HepG2 (cell line): Measurements from ENCODE around the gene S100A7. TPM values are rescaled to one million over a fixed set of nuclear protein-coding genes. Genes with fewer than 3 reads are reported as not detected.

Source experiments
- AGO2 ChIP-seq: fragments of 200-400 bp; formaldehyde crosslinking; optimal IDR thresholded peaks from 2 replicates; pipeline ENCODE3; 2017; ENCODE audit warnings: mild to moderate bottlenecking, low read depth, low read length, moderate library complexity
- ATF7 ChIP-seq, 2 experiments: fragments of 450-650 bp in 1 of 2; sonication (generic) in 1 of 2; formaldehyde crosslinking in 1 of 2; IDR thresholded peaks; 2 replicates each; pipeline versions ENCODE4 v1.4.0 to v1.6.1; 2016 to 2020; ENCODE audit warnings: antibody characterized with exemption in 1 of 2, mild to moderate bottlenecking in 1 of 2, missing genetic modification reagents in 1 of 2
- CC2D1A ChIP-seq: sonication (generic); formaldehyde crosslinking; IDR thresholded peaks from 2 replicates; pipeline ENCODE4 v1.8.1; 2023; ENCODE audit warnings: mild to moderate bottlenecking, missing genetic modification reagents
- ESRRA ChIP-seq: sonication (generic); formaldehyde crosslinking; IDR thresholded peaks from 2 replicates; pipeline ENCODE4 v1.5.1; 2020; ENCODE audit warnings: mild to moderate bottlenecking, low read depth, missing genetic modification reagents
- FOXK1 ChIP-seq: sonication (generic); formaldehyde crosslinking; IDR thresholded peaks from 2 replicates; pipeline ENCODE4 v1.4.0; 2020; ENCODE audit warnings: low read depth, missing genetic modification reagents, borderline replicate concordance
- GLI4 ChIP-seq: sonication (generic); formaldehyde crosslinking; IDR thresholded peaks from 2 replicates; pipeline ENCODE4 v1.5.1; 2020; ENCODE audit warnings: missing genetic modification reagents, mild to moderate bottlenecking, moderate library complexity, borderline replicate concordance
- GLMP ChIP-seq: sonication (generic); formaldehyde crosslinking; IDR thresholded peaks from 2 replicates; pipeline ENCODE4 v1.9.0; 2021; ENCODE audit warnings: missing genetic modification reagents, mild to moderate bottlenecking, borderline replicate concordance
- MLX ChIP-seq: IDR thresholded peaks from 2 replicates; pipeline ENCODE4 v1.6.1; 2016
- MTERF4 ChIP-seq: sonication (generic); formaldehyde crosslinking; IDR thresholded peaks from 2 replicates; pipeline ENCODE4 v1.8.0; 2023; ENCODE audit warnings: mild to moderate bottlenecking, missing genetic modification reagents
- POLR2G ChIP-seq: fragments of 200-400 bp; formaldehyde crosslinking; IDR thresholded peaks from 2 replicates; pipeline ENCODE4 v1.6.1; 2018; ENCODE audit warnings: mild to moderate bottlenecking, low read depth, low read length, moderate library complexity
- RXRA ChIP-seq: sonication (generic); formaldehyde crosslinking; IDR thresholded peaks from 2 replicates; pipeline ENCODE4 v1.5.1; 2020; ENCODE audit warnings: missing genetic modification reagents
- SP4 ChIP-seq: sonication (generic); formaldehyde crosslinking; IDR thresholded peaks from 2 replicates; pipeline ENCODE4 v1.8.1; 2023; ENCODE audit warnings: mild to moderate bottlenecking, missing genetic modification reagents
- TFAP4 ChIP-seq: sonication (generic); IDR thresholded peaks from 2 replicates; pipeline ENCODE4 v1.6.1; 2016; ENCODE audit warnings: low read depth, borderline replicate concordance
- TGIF2 ChIP-seq: IDR thresholded peaks from 2 replicates; pipeline ENCODE4 v1.6.1; 2016; ENCODE audit warnings: control low read depth, missing compliant biosample characterization
- TOE1 ChIP-seq: sonication (generic); formaldehyde crosslinking; IDR thresholded peaks from 2 replicates; pipeline ENCODE4 v1.4.0; 2020; ENCODE audit warnings: mild to moderate bottlenecking, missing genetic modification reagents
- ZBTB7B ChIP-seq: sonication (generic); formaldehyde crosslinking; IDR thresholded peaks from 2 replicates; pipeline ENCODE4 v1.4.0; 2020; ENCODE audit warnings: missing genetic modification reagents
- ZFAT ChIP-seq: sonication (generic); formaldehyde crosslinking; conservative IDR thresholded peaks from 2 replicates; pipeline ENCODE4 v1.8.1; 2023; ENCODE audit warnings: missing genetic modification reagents, inconsistent platforms
- ZFP82 ChIP-seq: sonication (generic); formaldehyde crosslinking; IDR thresholded peaks from 2 replicates; pipeline ENCODE4 v1.5.1; 2020; ENCODE audit warnings: mild to moderate bottlenecking, missing genetic modification reagents, borderline replicate concordance
- ZNF10 ChIP-seq: sonication (generic); formaldehyde crosslinking; IDR thresholded peaks from 2 replicates; pipeline ENCODE4 v1.4.0; 2020; ENCODE audit warnings: mild to moderate bottlenecking, low read depth, missing genetic modification reagents, borderline replicate concordance
- ZNF207 ChIP-seq: fragments of 450-650 bp; IDR thresholded peaks from 2 replicates; pipeline ENCODE4 v1.6.1; 2016; ENCODE audit warnings: antibody characterized with exemption, borderline replicate concordance
- ZNF235 ChIP-seq: sonication (generic); formaldehyde crosslinking; IDR thresholded peaks from 2 replicates; pipeline ENCODE4 v1.8.1; 2023; ENCODE audit warnings: mild to moderate bottlenecking, missing genetic modification reagents, borderline replicate concordance
- ZNF296 ChIP-seq: sonication (generic); formaldehyde crosslinking; conservative IDR thresholded peaks from 2 replicates; pipeline ENCODE4 v1.5.0; 2020; ENCODE audit warnings: mild to moderate bottlenecking, missing genetic modification reagents
- ZNF468 ChIP-seq: sonication (generic); formaldehyde crosslinking; IDR thresholded peaks from 2 replicates; pipeline ENCODE4 v1.8.0; 2022; ENCODE audit warnings: mild to moderate bottlenecking, moderate library complexity, missing genetic modification reagents
- ZNF710 ChIP-seq: sonication (generic); formaldehyde crosslinking; IDR thresholded peaks from 2 replicates; pipeline ENCODE4 v1.5.0; 2020; ENCODE audit warnings: mild to moderate bottlenecking, missing genetic modification reagents, borderline replicate concordance
- ZNF883 ChIP-seq: sonication (generic); formaldehyde crosslinking; IDR thresholded peaks from 2 replicates; pipeline ENCODE4 v1.5.1; 2020; ENCODE audit warnings: mild to moderate bottlenecking, missing genetic modification reagents; ENCODE audit errors: not compliant biosample characterization
- ZSCAN9 ChIP-seq: IDR thresholded peaks from 2 replicates; pipeline ENCODE4 v1.6.1; 2016; ENCODE audit warnings: borderline replicate concordance
- polyA plus RNA-seq, 8 experiments: library from polyadenylated mRNA; depleted of rRNA in 3 of 8; stranded (reverse) in 7 of 8; unstranded in 1 of 8; fragments of >200 nt; fragmentation: Illumina TruSeq in 4 of 8; extraction: Trizol in 4 of 8; gene quantifications; 2 replicates each; pipeline versions ENCODE4 v1.2.1 to v1.2.3, GENCODE V29; 2011 to 2016; ENCODE audit warnings: low read depth in 4 of 8, missing spikeins in 1 of 8, mixed read lengths in 1 of 8; ENCODE audit not compliant: insufficient read depth in 1 of 8
- total RNA-seq, 5 experiments: library from RNA; depleted of rRNA; stranded (reverse); fragments of >200 nt; fragmentation: Illumina TruSeq; extraction: Trizol; gene quantifications; 2 replicates each; pipeline ENCODE4 v1.2.3, GENCODE V29; 2016; ENCODE audit warnings: low read depth in 1 of 5

The S100A7 gene
- total and polyA plus RNA-seq, 2 of the 13 experiments (the other 11 are each of a cell fraction or from before 2014, with no cell fraction given) = not detected

- TF ChIP-seq ZNF296 (CRISPR knock-in tag) (no peak), ZBTB7B (no peak), ESRRA (no peak), ZFP82 (no peak), ZNF10 (CRISPR knock-in tag) (no peak), ZNF883 (no peak), TOE1 (CRISPR knock-in tag) (no peak), FOXK1 (CRISPR knock-in tag) (no peak), RXRA (peak; percentile 63), POLR2G (no peak), MTERF4 (no peak), GLI4 (no peak), SP4 (no peak), TFAP4 (peak; percentile 86), CC2D1A (CRISPR knock-in tag) (no peak), AGO2 (no peak), GLMP (CRISPR knock-in tag) (no peak), ZSCAN9 (CRISPR knock-in tag) (no peak), TGIF2 (no peak), ZNF235 (CRISPR knock-in tag) (no peak), ZNF710 (CRISPR knock-in tag) (no peak), ZFAT (no peak), ATF7 (IDR thresholded peaks at IDR 0.05) (no peak), ATF7 (CRISPR knock-in tag; IDR thresholded peaks at IDR 0.05) (no peak), ZNF468 (CRISPR knock-in tag) (no peak), MLX (CRISPR knock-in tag) (no peak; the same call in 1 of the 2 replicates), ZNF207 (no peak)
These were observed 46.5 kb upstream of the S100A7 start (continued) for GRCh38 chr1:153506831-153507413.
